GM21515 (cell line): ENCODE measurements around the gene C1QTNF1.
"Not testable (repeated sequence)": the region's sequence is repeated elsewhere in the genome, so short reads cannot be mapped to it uniquely, and the experiment has no call there.

Source experiments
- ATAC-seq: cut with Tn5 transposase; IDR thresholded peaks from one replicate; pipeline ENCODE4 v1.9.1; 2021; ENCODE audit not compliant: unreplicated experiment

C1QTNF1 gene

GRCh38 chr17:79022507-79022991 is 1.4 kb upstream of the C1QTNF1 start:
- ATAC-seq: no peak

- ATAC-seq: no peak
Observed at GRCh38 chr17:79023180-79023705, 726 bp upstream of the C1QTNF1 start.

- ATAC-seq: no peak
Observed at GRCh38 chr17:79024901-79025737, 1.1 kb downstream of the C1QTNF1 start.

GRCh38 chr17:79026376-79027273 is 2.7 kb downstream of the C1QTNF1 start:
- no peak for ATAC-seq

DNA sequence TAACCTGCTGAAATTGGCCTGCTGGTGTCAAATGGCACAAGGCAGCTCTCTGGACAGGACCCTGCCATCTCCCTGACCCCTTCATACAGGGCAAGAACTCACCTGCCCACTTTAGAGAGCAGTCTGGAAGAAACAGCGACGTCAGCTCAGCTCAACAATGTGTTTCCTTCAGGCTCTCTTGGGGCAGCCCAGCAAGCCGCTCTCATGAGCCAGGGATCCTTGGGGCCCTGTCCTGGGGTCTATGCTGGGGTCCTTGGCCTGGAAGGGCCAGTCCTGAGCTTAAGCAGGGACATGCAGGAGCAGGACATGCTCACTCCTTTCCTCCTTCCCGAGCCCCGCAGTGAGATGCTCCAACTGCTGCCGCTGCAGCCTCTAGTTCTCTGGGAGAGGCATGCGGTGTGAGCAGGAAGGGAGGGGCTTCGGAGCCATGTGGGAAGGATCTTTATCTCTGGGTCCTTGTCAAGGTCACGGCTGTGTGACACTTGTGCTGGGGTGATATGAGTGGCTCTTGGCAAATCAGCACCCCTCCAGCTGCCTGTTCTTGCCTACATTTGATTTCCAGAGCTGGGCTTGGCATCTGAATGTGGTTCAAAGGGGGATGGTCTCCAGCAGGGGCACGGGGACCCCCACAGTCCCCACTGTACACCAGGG is 3.4 kb downstream of the C1QTNF1 start:
- no peak for ATAC-seq

DNA sequence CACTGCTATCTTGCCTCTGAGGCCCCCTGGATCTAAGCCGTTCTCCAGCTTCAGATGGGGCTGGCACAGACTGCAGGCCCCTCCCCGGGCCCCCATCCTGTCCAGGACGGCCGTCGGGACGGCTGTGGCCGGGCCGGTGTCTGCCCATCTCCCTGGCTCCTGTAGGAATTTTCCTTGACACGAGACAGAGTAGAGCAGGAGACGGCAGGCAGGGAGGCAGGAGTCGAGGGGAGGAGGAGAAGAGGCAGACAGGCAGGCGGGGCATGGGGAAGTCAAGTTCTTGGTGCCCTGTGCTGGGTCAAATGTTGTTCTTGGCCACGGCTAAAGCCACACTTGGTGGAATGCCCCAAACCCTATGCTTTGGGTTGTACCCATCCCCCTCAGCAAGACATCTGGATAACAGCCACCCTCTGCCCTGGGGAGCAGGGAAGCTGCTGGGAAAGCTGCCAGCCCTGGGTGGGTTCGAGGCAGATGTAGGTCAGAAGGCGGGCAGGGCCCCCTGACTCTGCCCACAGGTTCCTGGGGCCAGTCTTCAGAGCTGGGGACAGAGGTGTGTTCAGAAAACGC is 4.0 kb downstream of the C1QTNF1 start:
- no peak for ATAC-seq

DNA sequence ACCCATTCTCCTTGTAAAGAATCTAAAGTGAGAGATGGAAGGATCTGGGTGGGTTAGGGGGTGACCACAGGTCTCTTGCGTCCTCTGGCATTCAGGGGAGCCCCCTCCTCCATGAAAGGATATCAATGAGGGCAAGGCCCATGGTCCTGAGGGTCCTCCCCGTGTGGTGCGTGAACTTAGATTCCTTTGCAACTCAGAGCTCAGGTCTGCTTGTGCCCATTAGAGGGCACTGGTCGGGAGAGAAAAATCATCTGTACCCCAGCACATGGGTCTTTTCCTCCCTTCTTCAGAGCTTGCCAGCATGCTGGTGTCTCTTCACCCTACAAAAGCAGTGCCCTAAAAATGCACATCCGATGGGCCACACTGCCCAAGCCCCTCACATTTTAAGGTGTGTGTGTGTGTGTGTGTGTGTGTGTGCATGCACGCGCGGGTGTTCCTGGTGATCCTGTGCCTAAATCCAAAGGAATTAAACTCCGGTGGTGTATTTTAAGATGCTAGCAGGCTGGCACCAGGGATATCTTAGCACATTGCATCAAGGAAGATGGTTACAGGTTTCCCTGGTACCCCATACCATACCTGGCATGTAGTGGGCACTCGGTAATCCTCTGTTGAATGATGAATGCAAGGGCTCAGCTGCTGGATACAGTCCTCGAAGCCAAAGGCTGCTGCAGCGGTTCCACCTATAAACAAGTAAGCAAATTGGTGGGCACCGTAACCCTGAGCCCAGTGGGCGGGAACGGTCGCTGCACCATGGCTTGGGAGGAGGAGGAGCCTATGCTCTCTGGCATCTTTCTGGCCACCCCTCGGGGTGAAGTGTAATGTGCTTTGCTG is 4.7 kb downstream of the C1QTNF1 start:
- no peak for ATAC-seq

GRCh38 chr17:79029327-79030009 is 5.5 kb downstream of the C1QTNF1 start:
- ATAC-seq: no peak

- not testable (repeated sequence) for ATAC-seq
Observed at GRCh38 chr17:79030636-79031035, 6.7 kb downstream of the C1QTNF1 start.

GRCh38 chr17:79031996-79032875 is 8.3 kb downstream of the C1QTNF1 start:
- ATAC-seq: no peak

DNA sequence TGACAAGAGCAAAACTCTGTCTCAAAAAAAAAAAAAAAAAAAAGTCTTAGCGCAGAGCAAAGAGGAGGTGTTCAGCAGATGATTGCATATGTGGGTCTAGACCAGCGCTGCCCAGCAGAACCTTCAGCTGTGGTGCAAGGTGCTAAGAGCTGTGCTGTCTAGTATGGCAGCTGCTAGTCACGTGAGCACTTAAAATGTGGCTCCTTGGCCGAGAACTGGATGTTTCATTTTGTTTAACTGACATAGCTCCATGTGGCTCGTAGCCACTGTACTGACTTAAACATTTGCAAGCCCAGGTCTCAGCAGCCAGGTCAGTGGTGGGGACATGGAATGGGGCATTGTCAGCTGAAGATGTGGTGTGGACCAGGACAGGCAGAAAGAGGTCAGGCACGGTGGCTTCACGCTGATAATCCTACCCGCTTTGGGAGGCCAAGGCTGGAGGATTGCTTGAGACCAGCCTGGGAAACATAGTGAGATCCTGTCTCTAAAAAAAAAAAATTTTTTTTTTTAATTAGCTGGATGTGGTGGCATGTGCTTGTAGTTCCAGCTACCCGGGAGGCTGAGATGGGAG is 9.2 kb downstream of the C1QTNF1 start:
- no peak for ATAC-seq

DNA sequence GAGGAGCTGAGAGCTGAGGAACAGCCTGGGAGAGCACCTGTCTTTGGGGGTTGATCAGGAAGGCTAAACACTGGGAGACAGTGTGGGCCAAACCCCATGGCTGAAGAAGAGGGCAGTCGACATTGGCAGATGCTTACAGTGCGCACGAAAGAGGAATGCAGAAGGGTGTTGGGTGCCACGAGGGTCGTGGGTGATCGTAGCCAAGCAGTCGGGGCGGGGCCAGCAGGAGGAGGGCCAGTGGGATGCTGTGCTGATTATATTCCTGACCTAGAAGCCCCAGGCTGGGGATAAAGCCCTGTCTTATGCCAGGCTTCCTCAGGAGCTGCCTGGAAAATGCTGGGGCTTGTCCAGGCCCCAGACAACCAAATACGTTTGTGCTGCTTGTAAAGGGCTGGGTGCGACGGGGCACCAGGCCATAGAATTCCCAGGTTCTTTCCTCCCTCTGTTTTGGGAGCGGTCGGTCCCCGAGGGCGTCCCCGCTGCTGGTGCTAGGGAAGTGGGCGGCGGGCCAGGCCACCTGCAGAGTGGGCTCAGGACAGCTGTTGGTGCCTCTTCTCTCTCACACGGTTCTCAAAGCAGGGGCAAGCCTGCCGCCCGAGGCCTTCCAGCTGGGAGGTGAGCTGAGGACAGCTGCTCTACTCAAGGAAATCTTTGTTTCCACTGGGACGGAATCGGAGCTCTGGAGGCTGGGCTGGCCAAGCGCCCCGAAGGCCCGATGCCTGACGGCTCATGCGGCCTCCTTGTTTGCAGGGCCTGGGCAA is 10.0 kb downstream of the C1QTNF1 start:
- no peak for ATAC-seq

GRCh38 chr17:79034931-79035485 is 11.0 kb downstream of the C1QTNF1 start:
- ATAC-seq: no peak

DNA sequence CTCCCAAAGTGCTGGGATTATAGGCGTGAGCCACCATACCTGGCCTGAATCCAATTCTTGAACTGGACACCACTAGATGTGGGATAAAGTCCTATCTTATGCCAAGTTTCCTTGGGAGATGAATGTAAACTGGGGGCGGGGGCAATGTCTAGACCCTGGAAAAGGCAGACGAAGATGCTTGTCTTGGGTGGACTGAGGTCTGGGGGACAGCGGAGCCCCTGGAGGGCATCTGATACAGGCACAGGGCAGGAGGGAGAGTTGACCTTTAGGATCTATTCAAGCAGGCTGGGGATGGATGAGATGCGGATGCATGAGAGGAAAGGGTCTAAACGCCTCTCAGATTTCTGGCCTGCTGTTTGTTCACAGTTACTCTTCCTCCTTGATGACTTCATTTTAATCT is 11.7 kb downstream of the C1QTNF1 start:
- no peak for ATAC-seq

GRCh38 chr17:79036181-79036580 is 12.2 kb downstream of the C1QTNF1 start:
- no peak for ATAC-seq

- ATAC-seq: no peak
Observed at GRCh38 chr17:79036596-79036995, 12.6 kb downstream of the C1QTNF1 start.
